ENCODE results near the gene ZNF391. TPM values are rescaled to one million over a fixed set of nuclear protein-coding genes. Genes with fewer than 3 reads are reported as not detected.
"Not testable (repeated sequence)": the region's sequence is repeated elsewhere in the genome, so short reads cannot be mapped to it uniquely, and the experiment has no call there.

Gene ZNF391
- total RNA-seq, 1 experiment from 2014 or later = 4.7 TPM

DNA sequence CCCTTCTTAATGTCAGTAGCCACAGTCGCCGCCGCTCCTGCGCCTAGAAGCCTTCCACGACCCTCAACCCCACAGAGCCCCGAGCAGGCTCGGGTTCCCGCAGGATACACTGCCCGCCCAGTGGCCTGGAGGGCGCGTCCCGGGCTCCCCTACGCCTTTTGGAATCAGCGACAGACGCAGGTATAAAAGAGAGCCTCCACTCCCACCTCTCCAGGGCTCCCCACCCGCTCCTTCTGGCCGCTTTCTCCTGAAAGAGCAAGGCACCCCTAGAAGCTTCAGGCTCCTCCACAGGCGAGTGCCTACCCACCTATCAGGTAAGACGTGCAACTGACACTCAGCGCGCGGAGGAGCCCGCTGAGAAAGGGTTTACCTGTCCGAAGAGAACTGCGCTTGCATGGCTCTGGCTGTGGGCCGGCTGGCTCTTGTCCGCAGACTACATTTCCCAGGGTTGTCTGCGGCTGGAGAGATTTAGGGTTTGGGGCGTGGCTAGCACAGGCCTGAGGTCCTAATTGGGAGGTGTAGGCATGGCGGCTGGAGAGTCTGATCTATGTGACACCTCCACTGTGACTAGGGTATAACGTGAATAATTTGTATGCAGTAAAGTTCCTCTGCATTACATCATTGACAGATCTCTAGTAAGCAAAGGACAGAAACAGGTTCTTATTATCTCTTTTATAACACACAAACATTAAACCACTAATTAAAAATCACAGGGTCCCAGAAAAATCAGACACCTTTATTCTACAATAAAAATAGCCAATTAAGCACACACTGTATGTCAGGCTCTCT, 13.5 kb upstream of the ZNF391 start:
- no peak for TF ChIP-seq EZH2 (IDR thresholded peaks at IDR 0.05; ENCODE audit: low read depth)
- TF ChIP-seq, protein P1, sequence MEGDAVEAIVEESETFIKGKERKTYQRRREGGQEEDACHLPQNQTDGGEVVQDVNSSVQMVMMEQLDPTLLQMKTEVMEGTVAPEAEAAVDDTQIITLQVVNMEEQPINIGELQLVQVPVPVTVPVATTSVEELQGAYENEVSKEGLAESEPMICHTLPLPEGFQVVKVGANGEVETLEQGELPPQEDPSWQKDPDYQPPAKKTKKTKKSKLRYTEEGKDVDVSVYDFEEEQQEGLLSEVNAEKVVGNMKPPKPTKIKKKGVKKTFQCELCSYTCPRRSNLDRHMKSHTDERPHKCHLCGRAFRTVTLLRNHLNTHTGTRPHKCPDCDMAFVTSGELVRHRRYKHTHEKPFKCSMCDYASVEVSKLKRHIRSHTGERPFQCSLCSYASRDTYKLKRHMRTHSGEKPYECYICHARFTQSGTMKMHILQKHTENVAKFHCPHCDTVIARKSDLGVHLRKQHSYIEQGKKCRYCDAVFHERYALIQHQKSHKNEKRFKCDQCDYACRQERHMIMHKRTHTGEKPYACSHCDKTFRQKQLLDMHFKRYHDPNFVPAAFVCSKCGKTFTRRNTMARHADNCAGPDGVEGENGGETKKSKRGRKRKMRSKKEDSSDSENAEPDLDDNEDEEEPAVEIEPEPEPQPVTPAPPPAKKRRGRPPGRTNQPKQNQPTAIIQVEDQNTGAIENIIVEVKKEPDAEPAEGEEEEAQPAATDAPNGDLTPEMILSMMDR (conservative IDR thresholded peaks at IDR 0.05) = no peak
- Histone ChIP-seq H3K36me3 (ENCODE audit: low read depth) (no peaks in the 10 kb centered on the region), H3K27ac (peak overlapping the region; percentile 40), H4K20me1 (ENCODE audit: insufficient read depth) (no peaks in the 10 kb centered on the region), H2AFZ (peak overlapping the region; percentile 95), H3K79me2 (ENCODE audit: low read depth) (no peaks in the 10 kb centered on the region), H3F3A (ENCODE audit: insufficient read depth, low read depth) (peaks cover 11% of the 10 kb centered on the region; the same call in 1 of the 2 replicates), H3K4me1 (replicated peaks; ENCODE audit: insufficient read depth) (peaks cover 11% of the 10 kb centered on the region), H3K27me3 (ENCODE audit: insufficient read depth, low read depth) (no peaks in the 10 kb centered on the region), H3K4me3 (peak overlapping the region; percentile 88), H3K9me2 (ENCODE audit: insufficient read depth) (no peaks in the 10 kb centered on the region), H3K4me2 (peak overlapping the region; percentile 95), H3K9me3 (ENCODE audit: insufficient read depth, low read depth) (no peaks in the 10 kb centered on the region)
- peak; percentile 86 to 87 for DNase-seq
- ChIA-PET CTCF (no interaction called here), POLR2A (ENCODE audit: unreplicated experiment) (interaction anchor here (0.7 kb wide), 1 partner anchor 238 kb away, joined by 15 read pairs; no protein-coding TSS in a partner anchor)
- no TSS peak for BruUV-seq (replicated peaks)
- intact Hi-C loops (cut with micrococcal nuclease; ENCODE audit: unreplicated experiment) = loop anchor here (2.0 kb wide), 2 partner anchors 14 to 42 kb away; partner anchors contain the start of gene ZNF391

DNA sequence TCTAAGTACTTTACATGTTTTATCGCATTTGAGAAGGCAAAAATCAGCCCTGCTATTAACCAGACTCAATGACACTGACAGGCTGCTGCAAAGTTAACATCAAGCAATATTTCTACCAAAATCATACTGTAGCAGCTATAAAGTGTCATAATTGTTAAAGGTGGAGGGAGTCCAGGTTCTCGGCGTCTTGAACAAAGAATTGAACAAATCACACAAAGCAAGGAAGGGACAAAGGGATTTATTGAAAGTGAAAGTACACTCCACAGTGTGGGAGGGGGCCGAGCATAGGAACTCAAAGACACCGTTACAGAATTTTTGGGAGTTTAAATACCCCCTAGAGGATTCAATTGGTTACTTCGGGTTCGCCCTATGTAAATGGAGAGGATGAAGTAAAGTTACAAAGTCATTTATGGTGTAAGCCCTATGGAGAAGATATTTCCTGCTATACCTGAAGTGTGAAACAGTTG, 12.9 kb upstream of the ZNF391 start:
- intact Hi-C loops (cut with micrococcal nuclease; ENCODE audit: unreplicated experiment) = loop anchor here (2.0 kb wide), 2 partner anchors 13 to 43 kb away; partner anchors contain the start of gene ZNF391
- CTCF ChIA-PET = no interaction called here
- TF ChIP-seq EZH2 (IDR thresholded peaks at IDR 0.05; ENCODE audit: low read depth) = no peak
- TF ChIP-seq, protein P1 (conservative IDR thresholded peaks at IDR 0.05) = no peak

DNA sequence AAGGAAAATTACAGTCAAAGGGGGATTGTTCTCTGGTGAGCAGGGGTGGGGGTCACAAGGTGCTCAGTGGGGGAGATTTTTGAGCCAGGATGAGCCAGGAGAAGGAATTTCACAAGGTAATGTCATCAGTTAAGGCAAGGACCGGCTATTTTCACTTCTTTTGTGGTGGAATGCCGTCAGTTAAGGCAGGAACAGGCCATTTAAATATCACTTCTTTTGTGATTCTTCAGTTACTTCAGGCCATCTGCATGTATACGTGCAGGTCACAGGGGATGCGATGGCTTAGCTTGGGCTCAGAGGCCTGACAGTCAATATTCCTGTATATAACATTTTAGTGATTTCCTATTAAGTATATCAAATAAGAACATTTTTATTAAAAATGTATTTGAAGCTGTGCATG, 10.2 kb upstream of the ZNF391 start:
- H3K27me3 ChIP-seq (ENCODE audit: insufficient read depth, low read depth); H3K36me3 ChIP-seq (ENCODE audit: low read depth); H3K4me3 ChIP-seq; POLR2A ChIA-PET (ENCODE audit: unreplicated experiment); DNase-seq; H3K4me2 ChIP-seq; H3K9me3 ChIP-seq (ENCODE audit: insufficient read depth, low read depth); BruUV-seq (replicated peaks); H3K9me2 ChIP-seq (ENCODE audit: insufficient read depth); H2AFZ ChIP-seq; H3K4me1 ChIP-seq (replicated peaks; ENCODE audit: insufficient read depth); H4K20me1 ChIP-seq (ENCODE audit: insufficient read depth); CTCF ChIA-PET; intact Hi-C loops (cut with micrococcal nuclease; ENCODE audit: unreplicated experiment); H3K79me2 ChIP-seq (ENCODE audit: low read depth); H3K27ac ChIP-seq: not testable (repeated sequence)
- H3F3A ChIP-seq (ENCODE audit: insufficient read depth, low read depth) = peaks cover 11% of the 10 kb centered on the region; the same call in 1 of the 2 replicates

More for the DNA sequence above, 12.9 kb upstream of the ZNF391 start:
- no peaks in the 10 kb centered on the region for H3K27me3 ChIP-seq (ENCODE audit: insufficient read depth, low read depth)
- POLR2A ChIA-PET (ENCODE audit: unreplicated experiment) = no interaction called here
- no peaks in the 10 kb centered on the region for H4K20me1 ChIP-seq (ENCODE audit: insufficient read depth)
- H3K9me3 ChIP-seq (ENCODE audit: insufficient read depth, low read depth) = no peaks in the 10 kb centered on the region
- H3K36me3 ChIP-seq (ENCODE audit: low read depth) = no peaks in the 10 kb centered on the region
- H3K4me2 ChIP-seq = peak overlapping the region; percentile 95
- H2AFZ ChIP-seq = peak overlapping the region; percentile 95; the same call in 1 of the 2 replicates
- no peaks in the 10 kb centered on the region for H3K79me2 ChIP-seq (ENCODE audit: low read depth)
- H3F3A ChIP-seq (ENCODE audit: insufficient read depth, low read depth) = peaks cover 11% of the 10 kb centered on the region; the same call in 1 of the 2 replicates
- H3K4me3 ChIP-seq = peak overlapping the region; percentile 88; the same call in 1 of the 2 replicates
- no peak for DNase-seq
- H3K4me1 ChIP-seq (replicated peaks; ENCODE audit: insufficient read depth) = peaks cover 11% of the 10 kb centered on the region
- H3K9me2 ChIP-seq (ENCODE audit: insufficient read depth) = no peaks in the 10 kb centered on the region
- H3K27ac ChIP-seq = peak overlapping the region; percentile 40
- BruUV-seq (replicated peaks) = no TSS peak

DNA sequence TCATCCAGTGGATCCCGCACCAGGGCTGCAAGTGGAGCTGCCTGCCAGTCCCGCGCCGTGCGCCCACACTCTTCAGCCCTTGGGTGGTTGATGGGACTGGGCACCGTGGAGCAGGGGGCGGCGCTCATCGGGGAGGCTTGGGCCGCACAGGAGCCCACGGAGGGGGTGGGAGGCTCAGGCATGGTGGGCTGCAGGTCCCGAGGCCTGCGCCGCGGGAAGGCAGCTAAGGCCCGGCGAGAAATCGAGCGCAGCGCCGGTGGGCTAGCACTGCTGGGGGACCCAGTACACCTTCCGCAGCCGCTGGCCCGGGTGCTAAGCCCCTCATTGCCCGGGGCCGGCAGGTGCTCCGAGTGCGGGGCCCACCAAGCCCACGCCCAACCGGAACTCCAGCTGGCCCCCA, 7.6 kb upstream of the ZNF391 start:
- DNase-seq; H3K27ac ChIP-seq; POLR2A ChIA-PET (ENCODE audit: unreplicated experiment); H3K4me3 ChIP-seq; H2AFZ ChIP-seq; BruUV-seq (replicated peaks); H3K4me2 ChIP-seq; H3K4me1 ChIP-seq (replicated peaks; ENCODE audit: insufficient read depth); H3K27me3 ChIP-seq (ENCODE audit: insufficient read depth, low read depth); H3K9me2 ChIP-seq (ENCODE audit: insufficient read depth); H4K20me1 ChIP-seq (ENCODE audit: insufficient read depth); H3K9me3 ChIP-seq (ENCODE audit: insufficient read depth, low read depth); intact Hi-C loops (cut with micrococcal nuclease; ENCODE audit: unreplicated experiment); H3F3A ChIP-seq (ENCODE audit: insufficient read depth, low read depth); H3K36me3 ChIP-seq (ENCODE audit: low read depth); H3K79me2 ChIP-seq (ENCODE audit: low read depth): not testable (repeated sequence)
- CTCF ChIA-PET = interaction anchor here (0.6 kb wide), 1 partner anchor 9 kb away, joined by 4 read pairs; no protein-coding TSS in a partner anchor
